ENCODE results near the gene ZNF563. TPM values are rescaled to one million over a fixed set of nuclear protein-coding genes. Genes with fewer than 3 reads are reported as not detected.
"Not testable (repeated sequence)": the region's sequence is repeated elsewhere in the genome, so short reads cannot be mapped to it uniquely, and the experiment has no call there.

ZNF563 gene
- 1.6 TPM for polyA plus RNA-seq (2013, experiment 1 of 2)
- polyA plus RNA-seq (2013, experiment 2 of 2), result 1.4 TPM

- 6% methylated on average over 55 of the region's 55 CpGs for WGBS
Measured at GRCh38 chr19:12333162-12334159, at the start of gene ZNF563. ZNF563 (minus strand) TSS chr19:12333633; CDS start chr19:12333482, 151 bp downstream.

GRCh38 chr19:12380444-12380737, 47.0 kb upstream of the ZNF563 start:
- Histone ChIP-seq H3K4me1 (ENCODE audit: insufficient read depth, low read length) (no peaks in the 10 kb centered on the region), H3K27ac (ENCODE audit: low read depth, low read length) (no peak overlapping the region), H3K27me3 (ENCODE audit: insufficient read depth, low read length) (no peaks in the 10 kb centered on the region), H3K36me3 (ENCODE audit: insufficient read depth, low read length) (no peaks in the 10 kb centered on the region), H3K4me3 (ENCODE audit: low read length) (no peak overlapping the region), H3K9ac (ENCODE audit: low read depth, low read length) (no peak overlapping the region), H3K9me3 (ENCODE audit: insufficient read depth, low read depth, low read length) (peaks cover 59% of the 10 kb centered on the region)
- 98% methylated on average over 2 of the region's 2 CpGs for WGBS

More at GRCh38 chr19:12333162-12334159, at the start of gene ZNF563:
- peaks cover 6% of the 10 kb centered on the region for H3K4me1 ChIP-seq (ENCODE audit: insufficient read depth, low read length)
- H3K9me3 ChIP-seq (ENCODE audit: insufficient read depth, low read depth, low read length), result no peaks in the 10 kb centered on the region
- H3K9ac ChIP-seq (ENCODE audit: low read depth, low read length), result peak within 1 kb of the TSS; percentile 66
- peaks cover 16% of the 10 kb centered on the region for H3K27me3 ChIP-seq (ENCODE audit: insufficient read depth, low read length)
- H3K4me3 ChIP-seq (ENCODE audit: low read length), result peak within 1 kb of the TSS; percentile 89
- H3K36me3 ChIP-seq (ENCODE audit: insufficient read depth, low read length), result no peaks in the 10 kb centered on the region
- no peak within 1 kb of the TSS for H3K27ac ChIP-seq (ENCODE audit: low read depth, low read length)

DNA sequence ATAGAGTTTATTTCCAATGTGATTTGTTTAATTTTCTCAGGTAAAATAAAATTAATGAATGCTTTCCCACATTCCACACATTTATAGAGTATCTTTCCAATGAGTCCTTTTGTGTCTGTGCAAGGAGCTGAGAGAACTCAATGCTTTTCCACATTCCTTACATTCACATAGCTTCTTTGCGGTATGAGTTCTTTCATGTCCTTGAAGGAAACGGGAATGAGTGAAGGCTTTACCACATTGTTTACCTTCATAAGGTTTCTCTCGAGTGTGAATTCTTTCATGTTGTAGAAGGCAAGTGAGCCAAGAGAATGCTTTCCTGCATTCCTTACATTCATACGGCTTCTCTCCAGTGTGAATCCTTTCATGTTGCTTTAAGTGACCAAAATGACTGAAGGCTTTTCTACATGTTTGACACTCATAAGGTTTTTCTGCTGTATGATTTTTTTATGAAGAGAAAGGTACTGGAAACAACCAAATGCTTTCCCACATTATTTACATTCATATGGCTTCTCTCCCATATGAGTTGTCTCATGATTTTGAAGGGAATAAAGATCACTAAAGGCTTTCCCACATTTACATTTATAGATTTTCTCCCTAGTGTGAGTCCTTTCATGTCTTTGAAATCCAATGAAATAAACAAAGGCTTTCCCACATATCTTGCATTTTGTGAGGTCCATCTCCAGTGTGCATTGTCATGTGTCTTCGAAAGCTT, 46.5 kb upstream of the ZNF563 start:
- H3K36me3 ChIP-seq (ENCODE audit: insufficient read depth, low read length), result no peaks in the 10 kb centered on the region
- 90% methylated on average over 5 of the region's 5 CpGs for WGBS
- H3K27me3 ChIP-seq (ENCODE audit: insufficient read depth, low read length), result no peaks in the 10 kb centered on the region
- H3K4me3 ChIP-seq (ENCODE audit: low read length), result no peak overlapping the region
- no peaks in the 10 kb centered on the region for H3K4me1 ChIP-seq (ENCODE audit: insufficient read depth, low read length)
- H3K27ac ChIP-seq (ENCODE audit: low read depth, low read length), result no peak overlapping the region
- peaks cover 59% of the 10 kb centered on the region for H3K9me3 ChIP-seq (ENCODE audit: insufficient read depth, low read depth, low read length)
- H3K9ac ChIP-seq (ENCODE audit: low read depth, low read length), result no peak overlapping the region

- H3K27ac ChIP-seq (ENCODE audit: low read depth, low read length), result no peak overlapping the region
- H3K27me3 ChIP-seq (ENCODE audit: insufficient read depth, low read length), result no peaks in the 10 kb centered on the region
- H3K9me3 ChIP-seq (ENCODE audit: insufficient read depth, low read depth, low read length), result peaks cover 27% of the 10 kb centered on the region; the same call in 1 of the 2 replicates
- 100% methylated on average over 1 of the region's 1 CpG for WGBS
- H3K4me1 ChIP-seq (ENCODE audit: insufficient read depth, low read length), result no peaks in the 10 kb centered on the region
- H3K36me3 ChIP-seq (ENCODE audit: insufficient read depth, low read length), result no peaks in the 10 kb centered on the region
- no peak overlapping the region for H3K9ac ChIP-seq (ENCODE audit: low read depth, low read length)
- H3K4me3 ChIP-seq (ENCODE audit: low read length), result no peak overlapping the region
Measured at GRCh38 chr19:12374026-12374425, 40.6 kb upstream of the ZNF563 start.

DNA sequence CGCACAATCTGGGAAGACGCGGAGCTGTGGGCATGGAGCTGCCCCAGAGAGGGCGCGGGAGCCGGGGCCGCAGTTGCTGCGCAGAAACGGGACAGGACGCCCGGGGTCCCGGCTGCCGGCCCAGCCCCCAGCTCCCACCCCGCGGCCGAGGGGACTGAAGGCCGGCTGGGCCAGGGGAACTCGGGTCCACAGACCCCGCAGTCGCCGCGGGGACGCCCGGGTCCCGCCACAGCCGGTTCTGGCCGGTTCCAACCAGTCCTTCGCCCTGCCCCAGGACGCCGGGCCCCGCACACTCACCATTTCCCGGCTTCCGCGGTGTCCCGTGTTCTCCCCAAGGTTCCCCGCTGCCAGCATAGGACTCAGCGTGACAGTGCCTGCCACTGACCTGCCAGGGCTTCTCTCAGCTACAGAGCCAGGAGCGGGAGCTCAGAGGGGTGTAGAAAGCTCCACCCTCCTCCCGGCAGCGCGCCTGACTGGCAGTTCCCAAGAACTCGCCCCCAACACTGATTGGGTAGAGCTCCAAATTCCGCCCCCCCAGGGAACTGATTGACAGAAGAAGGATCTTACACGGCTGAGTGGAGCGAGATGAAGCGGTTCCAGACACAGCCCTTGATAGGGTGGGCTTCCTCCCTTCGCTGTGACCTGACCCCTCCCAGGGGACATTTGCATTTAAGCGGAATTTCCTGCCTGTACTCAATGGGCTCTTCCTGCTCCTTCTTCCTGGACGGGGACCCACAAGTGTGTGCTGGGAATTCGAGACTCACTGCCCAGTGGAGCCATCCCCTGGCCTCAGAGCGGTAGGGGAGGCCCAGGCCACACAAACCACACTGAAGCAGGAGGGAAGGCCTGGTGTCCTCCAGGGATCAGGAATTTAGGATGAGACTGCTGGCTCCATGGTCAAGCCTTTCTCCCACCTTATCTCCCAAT, 32.1 kb upstream of the ZNF563 start, which contains the start of gene ZNF442:
ZNF442 (minus strand) TSS at position 448 of the 927 bp plus-strand sequence. CDS start 2,052 bp downstream, outside the sequence.
- under 1% methylated on average over 51 of the region's 51 CpGs for WGBS
- H3K4me1 ChIP-seq (ENCODE audit: insufficient read depth, low read length), result peaks cover 4% of the 10 kb centered on the region
- H3K9me3 ChIP-seq (ENCODE audit: insufficient read depth, low read depth, low read length), result peaks cover 13% of the 10 kb centered on the region; the same call in 1 of the 2 replicates

GRCh38 chr19:12364391-12365235, 31.2 kb upstream of the ZNF563 start:
- 21% methylated on average over 28 of the region's 28 CpGs for WGBS
- no peak overlapping the region for H3K27ac ChIP-seq (ENCODE audit: low read depth, low read length)
- H3K9ac ChIP-seq (ENCODE audit: low read depth, low read length), result peak overlapping the region; percentile 88

More for the DNA sequence above, 32.1 kb upstream of the ZNF563 start, which contains the start of gene ZNF442:
- Histone ChIP-seq H3K27me3 (ENCODE audit: insufficient read depth, low read length) (peaks cover 8% of the 10 kb centered on the region; the same call in 1 of the 2 replicates), H3K9ac (ENCODE audit: low read depth, low read length) (peak within 1 kb of the TSS; percentile 88), H3K27ac (ENCODE audit: low read depth, low read length) (peak within 1 kb of the TSS; percentile 39; the same call in 1 of the 2 replicates), H3K36me3 (ENCODE audit: insufficient read depth, low read length) (no peaks in the 10 kb centered on the region), H3K4me3 (ENCODE audit: low read length) (peak within 1 kb of the TSS; percentile 84)

DNA sequence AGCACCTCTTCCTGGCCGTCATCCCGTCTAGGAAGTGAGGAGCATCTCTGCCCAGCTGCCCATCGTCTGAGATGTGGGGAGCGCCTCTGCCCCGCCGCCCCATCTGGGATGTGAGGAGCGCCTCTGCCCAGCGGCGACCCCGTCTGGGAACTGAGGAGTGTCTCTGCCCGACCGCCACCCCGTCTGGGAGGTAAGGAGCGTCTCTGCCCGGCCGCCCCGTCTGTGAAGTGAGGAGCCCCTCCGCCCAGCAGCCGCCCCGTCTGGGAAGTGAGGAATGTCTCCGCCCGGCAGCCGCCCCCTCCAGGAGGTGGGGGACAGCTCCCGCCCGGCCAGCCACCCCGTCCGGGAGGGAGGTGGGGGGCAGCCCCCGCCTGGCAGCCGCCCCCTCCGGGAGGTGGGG, 28.8 kb upstream of the ZNF563 start:
- H3K9me3 ChIP-seq (ENCODE audit: insufficient read depth, low read depth, low read length), result peaks cover 19% of the 10 kb centered on the region; the same call in 1 of the 2 replicates
- H3K36me3 ChIP-seq (ENCODE audit: insufficient read depth, low read length); H3K9ac ChIP-seq (ENCODE audit: low read depth, low read length); H3K4me1 ChIP-seq (ENCODE audit: insufficient read depth, low read length); H3K27ac ChIP-seq (ENCODE audit: low read depth, low read length); H3K4me3 ChIP-seq (ENCODE audit: low read length); H3K27me3 ChIP-seq (ENCODE audit: insufficient read depth, low read length): not testable (repeated sequence)
- WGBS, result 97% methylated on average over 30 of the region's 30 CpGs

More at GRCh38 chr19:12364391-12365235, 31.2 kb upstream of the ZNF563 start:
- H3K9me3 ChIP-seq (ENCODE audit: insufficient read depth, low read depth, low read length), result peaks cover 13% of the 10 kb centered on the region; the same call in 1 of the 2 replicates
- H3K36me3 ChIP-seq (ENCODE audit: insufficient read depth, low read length), result no peaks in the 10 kb centered on the region
- H3K27me3 ChIP-seq (ENCODE audit: insufficient read depth, low read length), result peaks cover 8% of the 10 kb centered on the region; the same call in 1 of the 2 replicates
- H3K4me3 ChIP-seq (ENCODE audit: low read length), result peak overlapping the region; percentile 84
- peaks cover 4% of the 10 kb centered on the region for H3K4me1 ChIP-seq (ENCODE audit: insufficient read depth, low read length)

GRCh38 chr19:12353375-12353774, 19.9 kb upstream of the ZNF563 start:
- Histone ChIP-seq H3K27me3 (ENCODE audit: insufficient read depth, low read length) (no peaks in the 10 kb centered on the region), H3K4me3 (ENCODE audit: low read length) (no peak overlapping the region), H3K27ac (ENCODE audit: low read depth, low read length) (no peak overlapping the region), H3K9me3 (ENCODE audit: insufficient read depth, low read depth, low read length) (peaks cover 71% of the 10 kb centered on the region), H3K36me3 (ENCODE audit: insufficient read depth, low read length) (peaks cover 25% of the 10 kb centered on the region), H3K9ac (ENCODE audit: low read depth, low read length) (no peak overlapping the region), H3K4me1 (ENCODE audit: insufficient read depth, low read length) (no peaks in the 10 kb centered on the region)
- whole genome bisulfite sequencing, result 98% methylated on average over 2 of the region's 4 CpGs

DNA sequence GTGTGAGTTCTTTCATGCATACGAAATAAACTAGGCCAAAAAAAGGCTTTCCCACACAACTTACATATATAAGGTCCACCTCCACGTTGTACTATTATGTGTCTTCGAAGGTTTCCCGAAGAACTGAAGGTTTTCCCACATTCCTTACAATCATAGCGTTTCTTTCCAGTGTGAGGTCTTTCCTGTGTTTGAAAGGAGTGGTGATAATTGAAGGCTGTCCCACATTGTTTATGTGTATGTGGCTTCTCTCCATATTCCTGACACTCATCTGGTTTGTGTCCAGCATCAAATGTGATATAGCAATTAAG, 17.4 kb upstream of the ZNF563 start:
- WGBS, result 96% methylated on average over 5 of the region's 5 CpGs
- H3K27me3 ChIP-seq (ENCODE audit: insufficient read depth, low read length), result no peaks in the 10 kb centered on the region
- H3K9me3 ChIP-seq (ENCODE audit: insufficient read depth, low read depth, low read length), result peaks cover 84% of the 10 kb centered on the region
- H3K36me3 ChIP-seq (ENCODE audit: insufficient read depth, low read length), result peaks cover 25% of the 10 kb centered on the region
- H3K9ac ChIP-seq (ENCODE audit: low read depth, low read length), result no peak overlapping the region
- H3K27ac ChIP-seq (ENCODE audit: low read depth, low read length), result no peak overlapping the region
- no peaks in the 10 kb centered on the region for H3K4me1 ChIP-seq (ENCODE audit: insufficient read depth, low read length)
- 0 out of 2 replicates have a peak overlapping the region, but pooled peaks have one; percentile 16 for H3K4me3 ChIP-seq (ENCODE audit: low read length)
